Gastrocnemius medialis (tissue), 4 donors: ENCODE data around the gene HMCN1. TPM values are rescaled to one million over a fixed set of nuclear protein-coding genes. Genes with fewer than 3 reads are reported as not detected.

Source experiments
- ATAC-seq, 2 donors: fragments of 150-250 bp; one replicate each; pipeline ENCODE4 v1.9.1; 2016
- DNase-seq, 2 donors: peaks; one replicate each; pipeline ENCODE4 v3.0.0-alpha.2; 2019
- H3K27ac ChIP-seq, 4 donors: fragments of 200-600 bp; sonication (generic); 1 replicate in 1 of 4; 2 replicates in 3 of 4; pipeline ENCODE4 v1.5.1; 2016 to 2018; ENCODE audit warnings: mild to moderate bottlenecking in 2 of 4, moderate library complexity in 1 of 4
- H3K27me3 ChIP-seq, 3 donors: fragments of 200-600 bp; sonication (generic) in 2 of 3; 1 replicate in 1 of 3; 2 replicates in 2 of 3; pipeline versions ENCODE4 v1.5.1 to v1.6.0; 2016 to 2019; ENCODE audit warnings: mild to moderate bottlenecking in 1 of 3, moderate library complexity in 1 of 3
- H3K36me3 ChIP-seq, 2 donors: fragments of 200-600 bp; sonication (generic) in 1 of 2; one replicate each; pipeline ENCODE4 v1.5.1; 2017 to 2018
- H3K4me1 ChIP-seq, 2 donors: fragments of 200-600 bp; sonication (generic) in 1 of 2; one replicate each; pipeline ENCODE4 v1.5.1; 2016 to 2017; ENCODE audit warnings: mild to moderate bottlenecking in 2 of 2
- H3K4me3 ChIP-seq, 4 donors: fragments of 200-600 bp; sonication (generic) in 3 of 4; 1 replicate in 1 of 4; 2 replicates in 3 of 4; pipeline ENCODE4 v1.5.1; 2016 to 2019; ENCODE audit warnings: mild to moderate bottlenecking in 2 of 4
- H3K9me3 ChIP-seq, 3 donors: fragments of 200-600 bp; sonication (generic) in 2 of 3; 1 replicate in 1 of 3; 2 replicates in 2 of 3; pipeline ENCODE4 v1.5.1; 2016 to 2019
- CTCF ChIP-seq, 5 experiments: fragments of 450-650 bp in 3 of 5; fragments of 200-600 bp in 2 of 5; sonication (generic) in 2 of 5; IDR thresholded peaks in 4 of 5; conservative IDR thresholded peaks in 1 of 5; 1 replicate in 4 of 5; 2 replicates in 1 of 5; pipeline ENCODE4 v1.5.1; 2016 to 2019; ENCODE audit warnings: antibody characterized with exemption in 5 of 5, mild to moderate bottlenecking in 3 of 5, moderate library complexity in 3 of 5
- POLR2A ChIP-seq, 2 donors: fragments of 450-650 bp; IDR thresholded peaks; one replicate each; pipeline ENCODE4 v1.6.1; 2017; ENCODE audit warnings: antibody characterized with exemption in 2 of 2, mild to moderate bottlenecking in 2 of 2, moderate library complexity in 2 of 2
- in situ Hi-C, 4 donors: fragments of 200-750 bp; cut with MboI; loops; one replicate each; pipeline versions ENCODE4 v1.15.0 to v1.8.0; 2017; ENCODE audit warnings: low sequenced_read_pairs in 4 of 4
- intact Hi-C: fragments of 100-400 bp; cut with DNase I; formaldehyde crosslinking; loops from one replicate; pipeline ENCODE4 v1.15.1; 2023; ENCODE audit warnings: low total_unique reads
- total RNA-seq, 4 donors: library from RNA; depleted of rRNA; stranded (reverse); fragments of >200 nt; gene quantifications; one replicate each; pipeline versions ENCODE4 v1.1.0 to v1.2.3, GENCODE V29; 2016

The HMCN1 gene
- total RNA-seq, 4 donors from 2014 or later: 2.6 to 7.5 (median 5.1) TPM

GRCh38 chr1:185825556-185825955 is 91.4 kb downstream of the HMCN1 start:
- Histone ChIP-seq H3K27ac (no peak overlapping the region), H3K36me3 (no peaks in the 10 kb centered on the region), H3K4me3 (no peak overlapping the region), H3K27me3 (no peaks in the 10 kb centered on the region), H3K9me3 (no peaks in the 10 kb centered on the region), H3K4me1 (no peaks in the 10 kb centered on the region)
- intact Hi-C loops: no loop called here
- ATAC-seq (no peak), DNase-seq (no peak)
- in situ Hi-C loops: no loop called here
- TF ChIP-seq POLR2A (IDR thresholded peaks at IDR 0.05): no peak
- no peak for TF ChIP-seq CTCF (IDR thresholded peaks at IDR 0.05 in 4 of 5, conservative IDR thresholded peaks at IDR 0.05 in 1 of 5)

- no peak for DNase-seq
- intact Hi-C loops (no loop called here), in situ Hi-C loops (no loop called here)
- H3K4me3 ChIP-seq: no peak overlapping the region
- H3K9me3 ChIP-seq: no peaks in the 10 kb centered on the region
- H3K27ac ChIP-seq: no peak overlapping the region
- H3K36me3 ChIP-seq: no peaks in the 10 kb centered on the region
- ATAC-seq: no peak
- TF ChIP-seq POLR2A (IDR thresholded peaks at IDR 0.05): no peak
- no peak for TF ChIP-seq CTCF (IDR thresholded peaks at IDR 0.05 in 4 of 5, conservative IDR thresholded peaks at IDR 0.05 in 1 of 5)
- no peaks in the 10 kb centered on the region for H3K27me3 ChIP-seq
- H3K4me1 ChIP-seq: no peaks in the 10 kb centered on the region
These were observed 100.2 kb downstream of the HMCN1 start for GRCh38 chr1:185834371-185834905.

GRCh38 chr1:185835191-185835590 is 101.0 kb downstream of the HMCN1 start:
- DNase-seq (no peak), ATAC-seq (no peak)
- H3K4me3 ChIP-seq: no peak overlapping the region
- no peak for TF ChIP-seq POLR2A (IDR thresholded peaks at IDR 0.05)
- no peak for TF ChIP-seq CTCF (IDR thresholded peaks at IDR 0.05 in 4 of 5, conservative IDR thresholded peaks at IDR 0.05 in 1 of 5)
- H3K9me3 ChIP-seq: no peaks in the 10 kb centered on the region
- in situ Hi-C loops: no loop called here
- H3K27ac ChIP-seq: no peak overlapping the region
- no peaks in the 10 kb centered on the region for H3K27me3 ChIP-seq
- intact Hi-C loops: no loop called here
- no peaks in the 10 kb centered on the region for H3K4me1 ChIP-seq
- no peaks in the 10 kb centered on the region for H3K36me3 ChIP-seq

- DNase-seq: no peak
- in situ Hi-C loops (no loop called here), intact Hi-C loops (no loop called here)
- no peak overlapping the region for H3K27ac ChIP-seq
- no peaks in the 10 kb centered on the region for H3K4me1 ChIP-seq
- H3K27me3 ChIP-seq: no peaks in the 10 kb centered on the region
- no peak overlapping the region for H3K4me3 ChIP-seq
- no peak for ATAC-seq
- TF ChIP-seq POLR2A (IDR thresholded peaks at IDR 0.05) (no peak), CTCF (IDR thresholded peaks at IDR 0.05 in 4 of 5, conservative IDR thresholded peaks at IDR 0.05 in 1 of 5) (no peak)
- H3K9me3 ChIP-seq: no peaks in the 10 kb centered on the region
- H3K36me3 ChIP-seq: no peaks in the 10 kb centered on the region
These were observed 103.5 kb downstream of the HMCN1 start for GRCh38 chr1:185837711-185838110.

GRCh38 chr1:185838111-185838510 is 103.9 kb downstream of the HMCN1 start:
- no peak overlapping the region for H3K4me3 ChIP-seq
- intact Hi-C loops (no loop called here), in situ Hi-C loops (no loop called here)
- DNase-seq: no peak
- no peak for TF ChIP-seq POLR2A (IDR thresholded peaks at IDR 0.05)
- no peak for TF ChIP-seq CTCF (IDR thresholded peaks at IDR 0.05 in 4 of 5, conservative IDR thresholded peaks at IDR 0.05 in 1 of 5)
- no peaks in the 10 kb centered on the region for H3K36me3 ChIP-seq
- H3K27me3 ChIP-seq: no peaks in the 10 kb centered on the region
- H3K4me1 ChIP-seq: no peaks in the 10 kb centered on the region
- ATAC-seq: no peak
- H3K27ac ChIP-seq: no peak overlapping the region
- H3K9me3 ChIP-seq: no peaks in the 10 kb centered on the region
